IMR-90 (cell line): ENCODE measurements around the gene SGMS1. TPM values are rescaled to one million over a fixed set of nuclear protein-coding genes. Genes with fewer than 3 reads are reported as not detected.

Source experiments
- ATAC-seq: fragments of 200-7000 bp; cut with Tn5 transposase; 2 replicates; pipeline ENCODE4 v1.9.1; 2020; ENCODE audit warnings: low read depth, mild to moderate bottlenecking, moderate library complexity
- BruUV-seq: library from RNA; stranded (reverse); fragments of 400-500 nt; replicated peaks from 2 replicates; lab custom pipeline; 2021; lab: Mats Ljungman, UMichigan
- CTCF ChIA-PET: fragments of 300-600 bp; formaldehyde crosslinking; extraction: SDS; loops from one replicate; lab custom pipeline; 2021; ENCODE audit warnings: antibody characterized with exemption; lab: Yijun Ruan, JAX
- POLR2A ChIA-PET: fragments of 300-600 bp; sonication (Branson Sonifier 250); formaldehyde crosslinking; loops from one replicate; lab custom pipeline; 2022; ENCODE audit warnings: antibody characterized with exemption; ENCODE audit not compliant: unreplicated experiment; lab: Charles Lee
- DNase-seq: peaks from one replicate; pipeline ENCODE4 v3.0.0; 2013
- H2AFZ ChIP-seq: replicated peaks from 2 replicates; pipeline ENCODE3; 2013; ENCODE audit warnings: low read length, mild to moderate bottlenecking; ENCODE audit not compliant: poor library complexity
- H2AK5ac ChIP-seq: 2 replicates; pipeline ENCODE4 v1.6.1; 2013; ENCODE audit warnings: low read depth, low read length, inconsistent platforms
- H2AK9ac ChIP-seq: replicated peaks from 2 replicates; pipeline ENCODE3; 2013; ENCODE audit warnings: mild to moderate bottlenecking, low read depth, low read length, moderate library complexity; ENCODE audit not compliant: poor library complexity
- H2BK120ac ChIP-seq: 2 replicates; pipeline ENCODE4 v1.6.1; 2013; ENCODE audit warnings: low read depth, low read length, inconsistent platforms
- H2BK15ac ChIP-seq: 3 replicates; pipeline ENCODE4 v1.6.1; 2013; ENCODE audit warnings: low read depth, low read length, inconsistent platforms
- H2BK20ac ChIP-seq: 2 replicates; pipeline ENCODE4 v1.6.1; 2013; ENCODE audit warnings: low read depth, mild to moderate bottlenecking, inconsistent platforms, low read length, moderate library complexity
- H2BK5ac ChIP-seq: 2 replicates; pipeline ENCODE4 v1.6.1; 2013; ENCODE audit warnings: mild to moderate bottlenecking, low read depth, low read length, inconsistent platforms; ENCODE audit not compliant: poor library complexity, severe bottlenecking
- H3K14ac ChIP-seq: replicated peaks from 2 replicates; pipeline ENCODE4 v1.6.1; 2013; ENCODE audit warnings: low read depth, low read length, inconsistent platforms
- H3K18ac ChIP-seq: 2 replicates; pipeline ENCODE4 v1.6.1; 2013; ENCODE audit warnings: low read depth, low read length, control low read depth
- H3K23ac ChIP-seq: 2 replicates; pipeline ENCODE4 v1.6.1; 2013; ENCODE audit warnings: low read depth, low read length, inconsistent platforms
- H3K27ac ChIP-seq: 2 replicates; pipeline ENCODE4 v1.5.1; 2013; ENCODE audit warnings: mild to moderate bottlenecking, control low read depth, low read length; ENCODE audit not compliant: insufficient read depth
- H3K27me3 ChIP-seq: 2 replicates; pipeline ENCODE4 v1.6.1; 2013; ENCODE audit warnings: low read length; ENCODE audit not compliant: control insufficient read depth, insufficient read depth
- H3K36me3 ChIP-seq: 2 replicates; pipeline ENCODE4 v1.6.1; 2013; ENCODE audit warnings: low read length, mixed read lengths; ENCODE audit not compliant: control insufficient read depth, insufficient read depth
- H3K4ac ChIP-seq: 2 replicates; pipeline ENCODE4 v1.6.1; 2013; ENCODE audit warnings: low read depth, low read length, inconsistent platforms
- H3K4me1 ChIP-seq: 2 replicates; pipeline ENCODE4 v1.6.1; 2013; ENCODE audit warnings: low read length, mixed read lengths; ENCODE audit not compliant: control insufficient read depth, insufficient read depth
- H3K4me2 ChIP-seq: 2 replicates; pipeline ENCODE4 v1.6.1; 2013; ENCODE audit warnings: low read depth, mild to moderate bottlenecking, control low read depth, low read length, moderate library complexity
- H3K4me3 ChIP-seq: 2 replicates; pipeline ENCODE4 v1.5.1; 2013; ENCODE audit warnings: low read depth, mild to moderate bottlenecking, control low read depth, low read length, moderate library complexity; ENCODE audit not compliant: insufficient read depth
- H3K56ac ChIP-seq: 2 replicates; pipeline ENCODE4 v1.6.1; 2013; ENCODE audit warnings: low read length, inconsistent platforms; ENCODE audit not compliant: insufficient read depth; ENCODE audit errors: extremely low read depth
- H3K79me1 ChIP-seq, 2 experiments: 2 replicates each; pipeline ENCODE4 v1.6.1; 2013; ENCODE audit warnings: low read length in 2 of 2, inconsistent platforms in 1 of 2, low read depth in 1 of 2
- H3K9ac ChIP-seq: 2 replicates; pipeline ENCODE4 v1.6.1; 2013; ENCODE audit warnings: low read depth, low read length, control low read depth
- H3K9me1 ChIP-seq: 2 replicates; pipeline ENCODE4 v1.6.1; 2013; ENCODE audit warnings: low read length, inconsistent platforms; ENCODE audit not compliant: insufficient read depth
- H3K9me3 ChIP-seq: 2 replicates; pipeline ENCODE4 v1.6.1; 2013; ENCODE audit warnings: low read length; ENCODE audit not compliant: control insufficient read depth, insufficient read depth
- H4K20me1 ChIP-seq: 2 replicates; pipeline ENCODE4 v1.6.1; 2013; ENCODE audit warnings: low read length, inconsistent platforms; ENCODE audit not compliant: insufficient read depth
- H4K5ac ChIP-seq: 2 replicates; pipeline ENCODE4 v1.6.1; 2013; ENCODE audit warnings: mild to moderate bottlenecking, low read depth, low read length, control low read depth
- H4K8ac ChIP-seq, 2 experiments: 2 replicates each; pipeline ENCODE4 v1.6.1; 2013; ENCODE audit warnings: low read depth in 2 of 2, low read length in 2 of 2, control low read depth in 1 of 2, inconsistent platforms in 1 of 2
- H4K91ac ChIP-seq: 2 replicates; pipeline ENCODE4 v1.6.1; 2013; ENCODE audit warnings: low read depth, low read length, inconsistent platforms; ENCODE audit not compliant: insufficient read depth
- BHLHE40 ChIP-seq: fragments of 150-350 bp; IDR thresholded peaks from 2 replicates; pipeline ENCODE4 v1.6.1; 2016; ENCODE audit warnings: mild to moderate bottlenecking, low read depth, low read length
- CEBPB ChIP-seq: IDR thresholded peaks from 2 replicates; pipeline ENCODE4 v1.6.1; 2012; ENCODE audit warnings: low read depth, low read length, improper control_type of control experiment
- CHD1 ChIP-seq: IDR thresholded peaks from 2 replicates; pipeline ENCODE4 v1.6.1; 2012; ENCODE audit warnings: low read depth, low read length, improper control_type of control experiment
- CTCF ChIP-seq: conservative IDR thresholded peaks from 2 replicates; pipeline ENCODE4 v1.5.1; 2012; ENCODE audit warnings: mild to moderate bottlenecking, low read depth, low read length, improper control_type of control experiment
- ELK1 ChIP-seq: fragments of 150-350 bp; IDR thresholded peaks from 2 replicates; pipeline ENCODE4 v1.6.1; 2016; ENCODE audit warnings: low read depth, mild to moderate bottlenecking, low read length, moderate library complexity, borderline replicate concordance
- FOS ChIP-seq: fragments of 150-350 bp; IDR thresholded peaks from 2 replicates; pipeline ENCODE4 v1.6.1; 2016; ENCODE audit warnings: low read depth, low read length
- MAFK ChIP-seq: IDR thresholded peaks from 2 replicates; pipeline ENCODE4 v1.6.1; 2012; ENCODE audit warnings: low read depth, low read length, improper control_type of control experiment
- MAZ ChIP-seq: IDR thresholded peaks from 2 replicates; pipeline ENCODE4 v1.6.1; 2012; ENCODE audit warnings: low read depth, mild to moderate bottlenecking, low read length, improper control_type of control experiment, moderate library complexity, borderline replicate concordance
- MXI1 ChIP-seq: IDR thresholded peaks from 2 replicates; pipeline ENCODE4 v1.6.1; 2012; ENCODE audit warnings: low read depth, mild to moderate bottlenecking, low read length, moderate library complexity, borderline replicate concordance
- NFE2L2 ChIP-seq: fragments of 150-350 bp; IDR thresholded peaks from 2 replicates; pipeline ENCODE4 v1.6.1; 2016; ENCODE audit warnings: low read depth, mild to moderate bottlenecking, low read length
- POLR2A ChIP-seq: IDR thresholded peaks from 2 replicates; pipeline ENCODE4 v1.6.1; 2012; ENCODE audit warnings: mild to moderate bottlenecking, low read depth, low read length
- RAD21 ChIP-seq: IDR thresholded peaks from 2 replicates; pipeline ENCODE4 v1.6.1; 2012; ENCODE audit warnings: low read length, improper control_type of control experiment
- RCOR1 ChIP-seq: IDR thresholded peaks from 2 replicates; pipeline ENCODE4 v1.6.1; 2012; ENCODE audit warnings: mild to moderate bottlenecking, low read length, improper control_type of control experiment; ENCODE audit not compliant: insufficient replicate concordance
- RFX5 ChIP-seq: IDR thresholded peaks from 2 replicates; pipeline ENCODE4 v1.8.0; 2012; ENCODE audit warnings: low read depth, mild to moderate bottlenecking, low read length, moderate library complexity
- SMC3 ChIP-seq: fragments of 150-350 bp; IDR thresholded peaks from 2 replicates; pipeline ENCODE4 v1.6.1; 2016; ENCODE audit warnings: low read depth, mild to moderate bottlenecking, antibody characterized with exemption, low read length, moderate library complexity
- USF2 ChIP-seq: fragments of 150-350 bp; IDR thresholded peaks from 2 replicates; pipeline ENCODE4 v1.6.1; 2017; ENCODE audit warnings: mild to moderate bottlenecking, antibody characterized with exemption, low read length, low read depth
- WGBS, 2 experiments: methylation state at CpG; one replicate each; pipeline versions ENCODE4 v1.1.5 to v1.1.7; 2013; ENCODE audit warnings: missing lambda C conversion rate in 2 of 2; ENCODE audit not compliant: insufficient read length in 1 of 2; ENCODE audit errors: extremely low coverage in 2 of 2; 5-methylcytosine and 5-hydroxymethylcytosine counted together
- dilution Hi-C: fragments of 300-500 bp; cut with HindIII; formaldehyde crosslinking; loops from one replicate; pipeline ENCODE4 v1.14.3; 2018; ENCODE audit warnings: low sequenced_read_pairs; ENCODE audit not compliant: unreplicated experiment
- in situ Hi-C: fragments of 300-500 bp; cut with MboI; formaldehyde crosslinking; loops from 3 replicates; pipeline ENCODE4 v1.14.3; 2019; ENCODE audit warnings: low sequenced_read_pairs, inconsistent platforms, mixed read lengths
- intact Hi-C: fragments of 100-400 bp; cut with micrococcal nuclease; formaldehyde crosslinking; loops from 2 replicates; pipeline ENCODE4 v1.10.0; 2022
- polyA plus RNA-seq, 3 experiments: library from polyadenylated mRNA; depleted of rRNA; stranded (reverse); fragments of >200 nt; gene quantifications; 2 replicates each; pipeline ENCODE4 v1.2.3, GENCODE V29; 2012; ENCODE audit warnings: low replicate concordance in 1 of 3
- total RNA-seq: library from RNA; depleted of rRNA; stranded (reverse); fragments of >200 nt; gene quantifications from 2 replicates; pipeline ENCODE4 v1.2.3, GENCODE V29; 2012

SGMS1 gene
- total and polyA plus RNA-seq, 2 of the 4 experiments (the other 2 are of a cell fraction): 9.8 to 30.8 TPM

- Histone ChIP-seq H3K14ac (no peak overlapping the region), H4K8ac (no peak overlapping the region), H3K9ac (no peak overlapping the region), H3K79me1 (no peaks in the 10 kb centered on the region), H2AFZ (no peak overlapping the region), H3K36me3 (no peaks in the 10 kb centered on the region), H3K4ac (no peak overlapping the region), H2AK5ac (no peak overlapping the region), H3K56ac (no peak overlapping the region), H3K18ac (no peak overlapping the region), H3K27ac (no peak overlapping the region), H3K27me3 (no peaks in the 10 kb centered on the region; the same call in 1 of the 2 replicates), H2BK5ac (no peak overlapping the region), H2BK20ac (no peak overlapping the region), H3K9me3 (no peaks in the 10 kb centered on the region), H3K4me2 (no peak overlapping the region), H3K9me1 (no peaks in the 10 kb centered on the region), H3K4me1 (no peaks in the 10 kb centered on the region), H4K91ac (no peak overlapping the region), H4K5ac (no peak overlapping the region), H3K4me3 (no peak overlapping the region), H2BK15ac (no peak overlapping the region), H4K20me1 (no peaks in the 10 kb centered on the region), H2AK9ac (no peak overlapping the region), H2BK120ac (no peak overlapping the region), H3K23ac (no peak overlapping the region)
- TF ChIP-seq RAD21: no peak
- no peak for TF ChIP-seq CEBPB
- no peak for TF ChIP-seq RFX5
- no peak for TF ChIP-seq USF2
- TF ChIP-seq MAFK: no peak
- no peak for TF ChIP-seq CTCF
- no peak for TF ChIP-seq BHLHE40
- TF ChIP-seq NFE2L2: no peak
- no peak for TF ChIP-seq FOS
- no peak for TF ChIP-seq POLR2A
- TF ChIP-seq SMC3: no peak
- no peak for TF ChIP-seq MXI1
- TF ChIP-seq CHD1: no peak
- TF ChIP-seq ELK1: no peak
- TF ChIP-seq MAZ: no peak
- no peak for TF ChIP-seq RCOR1
- no TSS peak for BruUV-seq
- ChIA-PET POLR2A (no interaction called here), CTCF (no interaction called here)
- ATAC-seq (no peak), DNase-seq (no peak)
- intact Hi-C loops (no loop called here), in situ Hi-C loops (no loop called here), dilution Hi-C loops (no loop called here)
- WGBS, 2 experiments: no CpG with 5 or more reads among the region's 1 CpG
Observed at GRCh38 chr10:50294582-50294981, 329.2 kb downstream of the SGMS1 start.
